ENCODE data around the gene CDC42SE1.

DNA sequence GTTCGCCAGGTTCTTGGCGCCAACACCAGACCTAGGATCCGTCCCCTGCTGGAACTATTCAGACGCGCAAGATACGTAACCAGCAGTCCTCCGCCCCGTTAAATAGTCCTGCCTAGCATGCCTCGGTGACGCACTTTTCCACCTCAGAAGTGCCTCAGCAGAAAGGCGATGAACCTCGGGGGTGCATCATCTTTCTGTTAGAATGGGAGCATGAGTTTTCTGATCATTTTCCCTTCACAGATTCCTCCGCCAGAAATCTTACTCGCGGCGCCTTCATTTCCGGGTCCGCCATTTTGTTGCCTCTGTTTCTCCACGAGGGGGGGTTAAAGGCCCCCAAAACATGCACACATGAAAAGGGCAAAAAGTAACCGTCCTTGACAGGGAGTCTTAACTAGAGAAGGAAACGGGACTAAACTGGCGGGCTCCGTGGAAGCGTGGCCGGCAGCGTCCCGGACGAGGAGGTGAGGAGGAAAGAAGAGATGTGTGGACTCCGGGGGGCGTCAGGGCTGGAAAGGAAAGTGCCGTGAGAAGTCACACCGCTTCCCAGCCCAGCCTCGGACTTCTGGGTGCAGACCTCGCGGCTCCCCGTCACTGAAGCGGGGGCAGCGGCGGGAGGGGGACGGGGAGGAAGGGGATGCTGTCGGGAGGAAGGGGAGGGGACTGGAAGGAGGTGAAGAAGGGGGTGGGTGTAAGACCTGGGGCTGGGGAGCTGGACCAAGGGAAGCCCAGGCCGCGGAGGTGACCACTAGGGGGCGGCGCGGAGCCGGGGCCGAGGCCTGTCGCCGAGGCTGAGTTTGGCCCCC, 11.3 kb upstream of the CDC42SE1 start, which contains the start of gene GABPB2:
- TF ChIP-seq TAF1 (IDR thresholded peaks at IDR 0.05; ENCODE audit: borderline replicate concordance, low read depth, low read length) = peak; percentile 81
- TF ChIP-seq POLR2A (IDR thresholded peaks at IDR 0.05; ENCODE audit: low read depth, low read length) = peak; percentile 96
- peak; percentile 97 for TF ChIP-seq POLR2AphosphoS5 (IDR thresholded peaks at IDR 0.05; ENCODE audit: low read depth, low read length)

All from GM12892 (cell line).